Neutrophil (primary cell): ENCODE data around the gene S100A3.
"Not testable (repeated sequence)": the region's sequence is repeated elsewhere in the genome, so short reads cannot be mapped to it uniquely, and the experiment has no call there.

ENCODE experiments used
- H3K27ac ChIP-seq: fragments of 200-600 bp; sonication (generic); 2 replicates; pipeline ENCODE4 v1.5.1; 2016; ENCODE audit warnings: mild to moderate bottlenecking, moderate library complexity
- H3K27me3 ChIP-seq: fragments of 200-600 bp; sonication (generic); 2 replicates; pipeline ENCODE4 v1.6.0; 2016; ENCODE audit warnings: mild to moderate bottlenecking
- H3K36me3 ChIP-seq: fragments of 200-600 bp; sonication (generic); 2 replicates; pipeline ENCODE4 v1.5.1; 2017
- H3K4me1 ChIP-seq, 2 experiments: fragments of 200-600 bp in 1 of 2; sonication (generic) in 1 of 2; 1 replicate in 1 of 2; 2 replicates in 1 of 2; pipeline versions ENCODE4 v1.5.1 to v1.6.1; 2013 to 2016; ENCODE audit warnings: low read depth in 1 of 2, low read length in 1 of 2, mild to moderate bottlenecking in 1 of 2, moderate library complexity in 1 of 2; ENCODE audit not compliant: control insufficient read depth in 1 of 2, insufficient read depth in 1 of 2
- H3K4me3 ChIP-seq, 2 experiments: fragments of 200-600 bp in 1 of 2; sonication (generic) in 1 of 2; 1 replicate in 1 of 2; 2 replicates in 1 of 2; pipeline ENCODE4 v1.5.1; 2013 to 2016; ENCODE audit warnings: low read depth in 1 of 2, low read length in 1 of 2, mild to moderate bottlenecking in 1 of 2, moderate library complexity in 1 of 2
- H3K9me3 ChIP-seq: fragments of 200-600 bp; sonication (generic); 2 replicates; pipeline ENCODE4 v1.5.1; 2016
- CTCF ChIP-seq: fragments of 200-600 bp; sonication (generic); IDR thresholded peaks from 2 replicates; pipeline ENCODE4 v1.5.1; 2016; ENCODE audit warnings: antibody characterized with exemption

The S100A3 gene

GRCh38 chr1:153527023-153527682, 21.9 kb downstream of the S100A3 start:
- H3K27me3 ChIP-seq: no peaks in the 10 kb centered on the region
- peaks cover 21 to 35% of the 10 kb centered on the region in 2 experiments for H3K4me1 ChIP-seq
- H3K27ac ChIP-seq: peak overlapping the region; percentile 49
- H3K36me3 ChIP-seq: no peaks in the 10 kb centered on the region
- TF ChIP-seq CTCF: no peak
- no peaks in the 10 kb centered on the region for H3K9me3 ChIP-seq
- H3K4me3 ChIP-seq: no peak overlapping the region

GRCh38 chr1:153526132-153526543, 22.9 kb downstream of the S100A3 start:
- H3K27me3 ChIP-seq: no peaks in the 10 kb centered on the region
- no peak overlapping the region for H3K4me3 ChIP-seq
- peak overlapping the region; percentile 49 for H3K27ac ChIP-seq
- no peaks in the 10 kb centered on the region for H3K36me3 ChIP-seq
- no peaks in the 10 kb centered on the region for H3K9me3 ChIP-seq
- H3K4me1 ChIP-seq: peaks cover 16 to 27% of the 10 kb centered on the region in 2 experiments
- TF ChIP-seq CTCF: no peak

- peaks cover 16 to 27% of the 10 kb centered on the region in 2 experiments for H3K4me1 ChIP-seq
- no peak for TF ChIP-seq CTCF
- H3K27ac ChIP-seq: no peak overlapping the region
- H3K4me3 ChIP-seq: no peak overlapping the region
- no peaks in the 10 kb centered on the region for H3K9me3 ChIP-seq
- H3K27me3 ChIP-seq: no peaks in the 10 kb centered on the region
- H3K36me3 ChIP-seq: no peaks in the 10 kb centered on the region
These were observed 23.9 kb downstream of the S100A3 start for GRCh38 chr1:153525088-153525728.

GRCh38 chr1:153522353-153523048, 26.6 kb downstream of the S100A3 start:
- not testable (repeated sequence) for H3K27me3 ChIP-seq, H3K4me3 ChIP-seq, H3K9me3 ChIP-seq, H3K27ac ChIP-seq, H3K36me3 ChIP-seq
- H3K4me1 ChIP-seq: peaks cover 15 to 33% of the 10 kb centered on the region in 2 experiments

- not testable (repeated sequence) for H3K9me3 ChIP-seq, H3K36me3 ChIP-seq, H3K4me3 ChIP-seq, H3K27ac ChIP-seq, H3K27me3 ChIP-seq
- H3K4me1 ChIP-seq: peaks cover 14 to 27% of the 10 kb centered on the region in 2 experiments
These were observed 27.2 kb downstream of the S100A3 start for GRCh38 chr1:153521808-153522207.

GRCh38 chr1:153520818-153521476, 28.1 kb downstream of the S100A3 start:
- TF ChIP-seq CTCF: no peak
- H3K9me3 ChIP-seq: no peaks in the 10 kb centered on the region
- H3K27me3 ChIP-seq: no peaks in the 10 kb centered on the region
- H3K4me1 ChIP-seq: peaks cover 15 to 27% of the 10 kb centered on the region in 2 experiments
- no peak overlapping the region for H3K27ac ChIP-seq
- H3K4me3 ChIP-seq: no peak overlapping the region
- H3K36me3 ChIP-seq: no peaks in the 10 kb centered on the region

- H3K36me3 ChIP-seq, H3K27me3 ChIP-seq, H3K9me3 ChIP-seq, H3K4me3 ChIP-seq, H3K27ac ChIP-seq: not testable (repeated sequence)
- peaks cover 21 to 29% of the 10 kb centered on the region in 2 experiments for H3K4me1 ChIP-seq
These were observed 28.8 kb downstream of the S100A3 start for GRCh38 chr1:153520137-153520691.
